GM19099 (cell line): ENCODE results near the gene UNC13A.

Experiments used
- POLR2A ChIP-seq: IDR thresholded peaks from 3 replicates; pipeline ENCODE4 v1.6.1; 2011; ENCODE audit warnings: low read depth; ENCODE audit not compliant: insufficient read length; ENCODE audit errors: extremely low read depth

UNC13A gene

GRCh38 chr19:17658666-17659065 is 29.5 kb downstream of the UNC13A start:
- no peak for TF ChIP-seq POLR2A

DNA sequence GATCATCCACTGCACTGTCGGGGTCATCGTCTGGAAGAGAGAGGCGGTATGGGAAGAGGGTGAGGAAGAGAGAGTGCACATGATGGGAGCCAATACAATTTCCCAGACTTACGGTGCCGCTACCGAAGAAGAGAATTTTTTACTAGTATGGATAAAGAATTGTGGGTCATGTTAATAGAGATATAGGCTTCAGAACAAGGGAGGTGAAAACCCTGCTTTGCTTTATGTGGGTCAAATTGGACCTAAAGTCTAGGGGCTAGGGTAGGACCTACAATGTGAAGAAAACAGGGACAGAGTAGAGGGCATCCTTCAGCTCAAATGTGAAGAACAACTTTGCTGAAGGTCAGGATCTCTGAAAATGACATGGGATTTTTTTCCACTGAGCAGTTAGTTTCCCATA is 29.9 kb downstream of the UNC13A start:
- no peak for TF ChIP-seq POLR2A

- TF ChIP-seq POLR2A = no peak
Measured at GRCh38 chr19:17656970-17657369, 31.2 kb downstream of the UNC13A start.

- TF ChIP-seq POLR2A = no peak
Measured at GRCh38 chr19:17655751-17656472, 32.2 kb downstream of the UNC13A start.

- TF ChIP-seq POLR2A = no peak
Measured at GRCh38 chr19:17654993-17655392, 33.2 kb downstream of the UNC13A start.

- TF ChIP-seq POLR2A = no peak
Measured at GRCh38 chr19:17652627-17653026, 35.5 kb downstream of the UNC13A start.

- no peak for TF ChIP-seq POLR2A
Measured at GRCh38 chr19:17648786-17649185, 39.4 kb downstream of the UNC13A start.

DNA sequence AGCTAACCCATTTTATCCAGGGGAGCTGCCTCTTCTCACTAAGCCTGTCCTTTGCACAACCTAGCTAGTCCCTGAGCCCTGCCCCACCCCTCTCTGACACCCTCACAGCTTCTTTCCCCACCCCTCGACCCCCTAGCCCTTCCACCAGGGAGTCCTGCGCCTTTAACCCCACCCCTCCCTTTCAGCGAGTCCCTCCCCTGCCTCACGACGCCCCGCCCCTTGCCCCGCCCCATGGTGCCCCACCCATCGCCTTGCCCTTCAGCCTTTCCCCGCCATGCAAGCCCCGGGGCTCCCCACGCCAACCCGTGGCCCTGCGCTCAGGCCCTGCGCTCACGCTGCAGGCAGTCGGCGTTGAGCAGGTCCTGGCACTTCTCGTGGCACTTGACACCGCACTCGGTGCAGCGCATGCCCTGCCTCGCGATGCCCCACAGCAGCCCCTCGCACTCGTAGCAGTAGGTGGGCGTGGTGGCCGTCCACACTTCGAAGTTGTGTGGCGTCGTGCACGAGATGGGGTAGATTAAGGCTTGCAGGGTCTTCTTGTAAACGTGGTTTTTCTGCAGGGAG is 40.0 kb downstream of the UNC13A start:
- no peak for TF ChIP-seq POLR2A

GRCh38 chr19:17647071-17648020 is 40.8 kb downstream of the UNC13A start:
- TF ChIP-seq POLR2A = no peak

DNA sequence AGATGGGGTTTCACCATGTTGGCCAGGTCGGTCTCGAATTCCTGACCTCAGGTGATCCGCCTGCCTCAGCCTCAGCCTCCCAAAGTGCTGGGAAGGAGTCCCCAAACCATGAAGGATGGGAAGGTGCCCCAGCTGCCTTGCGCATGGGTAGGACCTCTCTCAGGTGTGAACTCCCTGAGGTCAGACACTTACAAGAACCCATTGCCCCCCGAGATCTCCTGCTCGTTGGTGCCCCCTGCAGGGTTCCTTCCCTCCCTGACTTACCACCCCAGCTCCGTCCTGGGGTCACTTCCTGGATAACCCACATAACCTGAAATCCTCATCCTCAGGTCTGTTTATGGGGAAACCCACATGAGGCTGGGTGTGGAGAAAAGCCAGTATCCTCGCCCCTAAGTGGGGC is 41.7 kb downstream of the UNC13A start:
- no peak for TF ChIP-seq POLR2A

DNA sequence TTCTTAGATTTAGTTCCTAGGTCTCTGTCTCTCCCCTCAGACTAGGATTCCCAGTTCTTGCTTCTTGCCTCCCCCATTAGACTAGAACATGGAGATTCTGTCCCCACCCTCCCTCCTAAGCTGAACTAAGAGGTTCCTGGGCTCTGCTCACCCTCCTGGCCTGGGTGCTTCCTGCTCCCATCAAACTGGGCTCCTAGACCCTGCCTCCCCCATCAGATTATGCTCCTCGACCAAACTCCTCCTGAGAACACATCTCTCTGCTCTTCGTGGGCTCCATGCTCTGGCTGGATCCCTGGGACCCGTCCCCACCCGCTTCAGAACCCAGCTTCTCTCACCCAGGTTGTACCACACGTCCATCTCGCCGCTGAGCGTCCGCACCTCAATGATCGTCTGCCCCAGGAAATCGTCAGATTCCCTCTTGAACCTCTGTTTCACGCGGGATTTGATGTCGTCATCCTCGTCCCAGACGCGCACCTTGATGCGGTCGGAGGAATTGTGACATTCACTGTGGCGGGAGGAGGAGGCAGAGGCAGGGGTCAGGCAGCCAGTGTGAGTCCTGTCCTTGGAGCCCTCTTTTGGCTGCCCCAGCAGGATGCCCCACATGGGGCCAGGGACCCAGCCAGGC is 42.7 kb downstream of the UNC13A start:
- TF ChIP-seq POLR2A = no peak

- TF ChIP-seq POLR2A = no peak
Measured at GRCh38 chr19:17642656-17643055, 45.5 kb downstream of the UNC13A start.

- no peak for TF ChIP-seq POLR2A
Measured at GRCh38 chr19:17641846-17642245, 46.3 kb downstream of the UNC13A start.

DNA sequence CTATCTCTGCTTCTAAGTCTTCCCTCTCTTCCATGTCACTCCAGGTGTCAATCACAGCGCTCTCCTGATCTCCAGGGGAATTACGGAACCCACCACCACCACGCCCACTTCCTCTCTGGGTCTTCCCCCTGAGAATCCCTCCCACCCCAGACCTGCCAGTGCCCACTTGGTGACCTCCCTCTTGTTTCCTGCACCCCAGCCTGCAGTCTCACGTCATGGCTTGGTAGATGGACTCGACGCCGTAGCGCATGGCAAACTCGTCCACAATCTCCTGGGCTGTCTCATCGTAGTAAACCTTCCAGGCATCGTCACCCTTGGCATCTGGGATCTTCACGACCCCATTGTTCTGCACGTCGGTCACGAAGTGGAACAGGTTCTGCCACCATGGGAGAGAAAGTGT is 47.0 kb downstream of the UNC13A start:
- TF ChIP-seq POLR2A = no peak

- TF ChIP-seq POLR2A = no peak
Measured at GRCh38 chr19:17633700-17634099, 54.5 kb downstream of the UNC13A start.
